Neuronal stem cell (in vitro differentiated cells): ENCODE results near the gene FBXW7.
A peak's percentile ranks its signal among the peaks of the same experiment; 100 is the strongest.

ENCODE experiments used
- DNase-seq: peaks from one replicate; pipeline ENCODE4 v3.0.0-alpha.2; 2013; ENCODE audit warnings: low spot score
- H2AFZ ChIP-seq: one replicate; pipeline ENCODE4 v1.6.1; 2013; ENCODE audit warnings: mild to moderate bottlenecking, low read length, inconsistent platforms
- H2AK5ac ChIP-seq: 2 replicates; pipeline ENCODE4 v1.6.1; 2013; ENCODE audit warnings: low read depth, mild to moderate bottlenecking, inconsistent platforms, low read length, moderate library complexity, mixed read lengths
- H2BK120ac ChIP-seq: 2 replicates; pipeline ENCODE4 v1.6.1; 2013; ENCODE audit warnings: low read depth, mild to moderate bottlenecking, inconsistent platforms, low read length, moderate library complexity, mixed read lengths
- H2BK12ac ChIP-seq: one replicate; pipeline ENCODE4 v1.6.1; 2013; ENCODE audit warnings: low read length, inconsistent platforms
- H2BK15ac ChIP-seq: 2 replicates; pipeline ENCODE4 v1.6.1; 2013; ENCODE audit warnings: mild to moderate bottlenecking, low read length, inconsistent platforms, mixed read lengths
- H2BK5ac ChIP-seq: one replicate; pipeline ENCODE4 v1.6.1; 2013; ENCODE audit warnings: inconsistent platforms, mild to moderate bottlenecking, low read length, moderate library complexity
- H3K14ac ChIP-seq: one replicate; pipeline ENCODE4 v1.6.1; 2013; ENCODE audit warnings: low read length, inconsistent platforms
- H3K18ac ChIP-seq: 2 replicates; pipeline ENCODE4 v1.6.1; 2013; ENCODE audit warnings: low read length, inconsistent platforms
- H3K23ac ChIP-seq: 2 replicates; pipeline ENCODE4 v1.6.1; 2013; ENCODE audit warnings: low read depth, mild to moderate bottlenecking, mixed read lengths, low read length, inconsistent platforms; ENCODE audit not compliant: poor library complexity
- H3K27ac ChIP-seq: replicated peaks from 3 replicates; pipeline ENCODE4 v1.5.1; 2013; ENCODE audit warnings: low read length, inconsistent platforms
- H3K27me3 ChIP-seq, 3 experiments: 2 replicates each; pipeline ENCODE4 v1.6.1; 2013; ENCODE audit warnings: low read length in 3 of 3, mild to moderate bottlenecking in 2 of 3, inconsistent platforms in 1 of 3, low read depth in 1 of 3, mixed read lengths in 1 of 3, moderate library complexity in 1 of 3; ENCODE audit not compliant: control insufficient read depth in 3 of 3, insufficient read depth in 3 of 3
- H3K36me3 ChIP-seq, 2 donors: replicated peaks in 1 of 2; 2 replicates each; pipeline ENCODE4 v1.6.1; 2013; ENCODE audit warnings: low read length in 2 of 2; ENCODE audit not compliant: control insufficient read depth in 2 of 2, insufficient read depth in 2 of 2
- H3K4ac ChIP-seq: 2 replicates; pipeline ENCODE4 v1.6.1; 2013; ENCODE audit warnings: inconsistent platforms, mild to moderate bottlenecking, low read length, moderate library complexity
- H3K4me1 ChIP-seq, 2 donors: 1 replicate in 1 of 2; 2 replicates in 1 of 2; pipeline ENCODE4 v1.6.1; 2013; ENCODE audit warnings: low read length in 2 of 2, low read depth in 1 of 2; ENCODE audit not compliant: control insufficient read depth in 2 of 2, insufficient read depth in 1 of 2
- H3K4me2 ChIP-seq: one replicate; pipeline ENCODE4 v1.6.1; 2013; ENCODE audit warnings: mild to moderate bottlenecking, low read length, inconsistent platforms; ENCODE audit not compliant: insufficient read depth, poor library complexity, severe bottlenecking
- H3K4me3 ChIP-seq, 2 donors: 2 replicates each; pipeline ENCODE4 v1.5.1; 2013; ENCODE audit warnings: low read length in 2 of 2, mild to moderate bottlenecking in 2 of 2, inconsistent platforms in 1 of 2, moderate library complexity in 1 of 2
- H3K79me1 ChIP-seq: one replicate; pipeline ENCODE4 v1.6.1; 2013; ENCODE audit warnings: low read depth, mild to moderate bottlenecking, inconsistent platforms, low read length, moderate library complexity
- H3K9ac ChIP-seq: one replicate; pipeline ENCODE4 v1.6.1; 2013; ENCODE audit warnings: mild to moderate bottlenecking, low read depth, low read length, inconsistent platforms; ENCODE audit not compliant: poor library complexity
- H3K9me3 ChIP-seq, 2 donors: replicated peaks in 1 of 2; 2 replicates each; pipeline versions ENCODE3 to v1.6.1; 2013; ENCODE audit warnings: low read length in 2 of 2, mild to moderate bottlenecking in 2 of 2, inconsistent platforms in 1 of 2, low read depth in 1 of 2, mixed read lengths in 1 of 2, moderate library complexity in 1 of 2; ENCODE audit not compliant: control insufficient read depth in 2 of 2, insufficient read depth in 1 of 2
- H4K8ac ChIP-seq: one replicate; pipeline ENCODE4 v1.6.1; 2013; ENCODE audit warnings: low read depth, mild to moderate bottlenecking, inconsistent platforms, low read length, moderate library complexity
- H4K91ac ChIP-seq: one replicate; pipeline ENCODE4 v1.6.1; 2013; ENCODE audit warnings: low read length, low read depth, mild to moderate bottlenecking, inconsistent platforms; ENCODE audit not compliant: poor library complexity
- WGBS, 2 donors: extraction: QIAGEN DNeasy Blood & Tissue Kit; methylation state at CpG; one replicate each; pipeline ENCODE4 v1.1.7; 2013; ENCODE audit warnings: missing lambda C conversion rate in 2 of 2, mixed read lengths in 1 of 2; ENCODE audit not compliant: insufficient read length in 2 of 2, insufficient replicate concordance in 1 of 2; ENCODE audit errors: extremely low coverage in 2 of 2; 5-methylcytosine and 5-hydroxymethylcytosine counted together

The FBXW7 gene

DNA sequence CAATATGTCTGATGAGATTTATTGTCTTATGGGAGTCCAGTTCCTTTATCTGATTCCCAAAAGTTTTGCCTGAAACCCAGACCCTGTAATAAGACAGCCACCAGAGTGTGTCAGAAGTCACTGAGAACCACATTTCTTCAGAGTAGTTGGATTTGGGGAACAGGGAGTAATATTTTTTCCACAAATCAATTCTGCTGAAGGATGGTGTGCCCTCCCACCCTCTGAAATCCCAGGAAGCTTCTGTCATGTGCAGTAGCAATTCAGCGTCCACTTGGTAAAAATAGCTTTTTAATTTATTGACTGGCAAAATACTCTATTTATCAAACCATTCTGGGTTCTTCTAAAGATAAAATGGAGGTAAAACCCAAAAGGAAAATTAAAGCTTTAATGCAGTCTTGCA lies 229.4 kb downstream of the FBXW7 start:
- no peak overlapping the region for H3K27ac ChIP-seq
- no peak overlapping the region for H3K18ac ChIP-seq
- H2AFZ ChIP-seq: no peak overlapping the region
- H2BK120ac ChIP-seq: no peak overlapping the region
- no peaks in the 10 kb centered on the region for H3K9me3 ChIP-seq
- no peak overlapping the region for H2BK15ac ChIP-seq
- H4K91ac ChIP-seq: no peak overlapping the region
- H3K23ac ChIP-seq: no peak overlapping the region
- H3K4ac ChIP-seq: no peak overlapping the region
- H3K79me1 ChIP-seq: no peaks in the 10 kb centered on the region
- peaks cover 0 to 28% (median 0%) of the 10 kb centered on the region in 3 experiments for H3K27me3 ChIP-seq
- no peaks in the 10 kb centered on the region for H3K4me1 ChIP-seq
- H3K14ac ChIP-seq: no peak overlapping the region
- no peaks in the 10 kb centered on the region for H3K36me3 ChIP-seq
- H3K9ac ChIP-seq: no peak overlapping the region
- DNase-seq: no peak
- no CpG with 5 or more reads among the region's 1 CpG for WGBS, 2 donors
- H3K4me2 ChIP-seq: no peak overlapping the region
- no peak overlapping the region for H2AK5ac ChIP-seq
- H3K4me3 ChIP-seq: no peak overlapping the region
- no peak overlapping the region for H4K8ac ChIP-seq
- no peak overlapping the region for H2BK5ac ChIP-seq
- no peak overlapping the region for H2BK12ac ChIP-seq

DNA sequence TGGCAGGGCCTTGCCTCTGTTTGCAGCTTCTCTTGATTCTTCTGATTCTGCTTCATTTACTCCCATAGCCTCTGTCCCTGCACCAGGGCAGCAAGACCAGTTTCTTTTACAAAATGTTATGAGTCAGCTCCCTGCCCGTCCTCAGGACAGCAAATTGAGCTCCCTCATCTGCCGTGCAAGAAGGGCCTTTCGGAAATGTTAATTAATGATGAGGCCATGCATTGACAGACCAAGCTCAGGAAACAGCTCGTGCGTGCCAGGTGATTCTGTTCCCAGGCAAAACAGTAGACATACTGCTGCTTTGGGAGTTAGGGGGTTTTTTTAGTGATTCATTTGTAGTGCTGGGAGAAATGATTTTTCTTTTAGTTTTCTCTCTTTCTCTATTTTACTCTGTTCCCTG lies 231.7 kb downstream of the FBXW7 start:
- Histone ChIP-seq H3K9ac (no peak overlapping the region), H3K4me1 (no peaks in the 10 kb centered on the region), H3K14ac (no peak overlapping the region), H3K4me2 (no peak overlapping the region), H3K36me3 (no peaks in the 10 kb centered on the region), H2BK120ac (no peak overlapping the region), H3K79me1 (no peaks in the 10 kb centered on the region), H3K4ac (no peak overlapping the region), H3K9me3 (no peaks in the 10 kb centered on the region), H3K23ac (no peak overlapping the region), H2BK15ac (no peak overlapping the region), H3K27me3 (peaks cover 0 to 32% (median 0%) of the 10 kb centered on the region in 3 experiments), H3K27ac (no peak overlapping the region), H2AK5ac (no peak overlapping the region), H3K4me3 (no peak overlapping the region), H2BK5ac (no peak overlapping the region), H3K18ac (no peak overlapping the region), H2BK12ac (no peak overlapping the region), H4K91ac (no peak overlapping the region), H4K8ac (no peak overlapping the region), H2AFZ (peak overlapping the region; percentile 36)
- no peak for DNase-seq
- WGBS, 2 donors: no CpG with 5 or more reads among the region's 5 CpGs

- H2AK5ac ChIP-seq: no peak overlapping the region
Observed at GRCh38 chr4:152301381-152301780, 234.5 kb downstream of the FBXW7 start.

GRCh38 chr4:152299553-152299952 lies 236.3 kb downstream of the FBXW7 start:
- WGBS, 2 donors: no CpG with 5 or more reads among the region's 3 CpGs
- H4K91ac ChIP-seq: no peak overlapping the region
- no peak overlapping the region for H3K4me3 ChIP-seq
- no peak overlapping the region for H4K8ac ChIP-seq
- H3K27me3 ChIP-seq: peaks cover 0 to 19% (median 0%) of the 10 kb centered on the region in 3 experiments
- no peak overlapping the region for H2BK5ac ChIP-seq
- H2BK15ac ChIP-seq: no peak overlapping the region
- no peak overlapping the region for H2AFZ ChIP-seq
- no peak overlapping the region for H3K9ac ChIP-seq
- H3K18ac ChIP-seq: no peak overlapping the region
- no peak overlapping the region for H3K14ac ChIP-seq
- H3K23ac ChIP-seq: no peak overlapping the region
- no peak overlapping the region for H2BK12ac ChIP-seq
- DNase-seq: no peak
- no peaks in the 10 kb centered on the region for H3K9me3 ChIP-seq
- H2BK120ac ChIP-seq: no peak overlapping the region
- H2AK5ac ChIP-seq: no peak overlapping the region
- H3K79me1 ChIP-seq: no peaks in the 10 kb centered on the region
- H3K4me2 ChIP-seq: no peak overlapping the region
- no peak overlapping the region for H3K4ac ChIP-seq
- no peaks in the 10 kb centered on the region for H3K36me3 ChIP-seq
- no peaks in the 10 kb centered on the region for H3K4me1 ChIP-seq
- no peak overlapping the region for H3K27ac ChIP-seq

More at GRCh38 chr4:152301381-152301780, 234.5 kb downstream of the FBXW7 start:
- H3K4me3 ChIP-seq: no peak overlapping the region
- H3K4ac ChIP-seq: no peak overlapping the region
- no peak overlapping the region for H3K27ac ChIP-seq
- no CpG with 5 or more reads among the region's 6 CpGs for WGBS, 2 donors
- H3K4me1 ChIP-seq: no peaks in the 10 kb centered on the region
- H3K14ac ChIP-seq: no peak overlapping the region
- peaks cover 0 to 26% (median 0%) of the 10 kb centered on the region in 3 experiments for H3K27me3 ChIP-seq
- no peak overlapping the region for H2BK5ac ChIP-seq
- H3K79me1 ChIP-seq: no peaks in the 10 kb centered on the region
- DNase-seq: no peak
- H3K23ac ChIP-seq: no peak overlapping the region
- H2BK15ac ChIP-seq: no peak overlapping the region
- no peak overlapping the region for H3K4me2 ChIP-seq
- no peaks in the 10 kb centered on the region for H3K36me3 ChIP-seq
- no peak overlapping the region for H2BK12ac ChIP-seq
- no peak overlapping the region for H2BK120ac ChIP-seq
- H4K91ac ChIP-seq: no peak overlapping the region
- H2AFZ ChIP-seq: no peak overlapping the region
- H3K9me3 ChIP-seq: no peaks in the 10 kb centered on the region
- H3K9ac ChIP-seq: no peak overlapping the region
- no peak overlapping the region for H4K8ac ChIP-seq
- no peak overlapping the region for H3K18ac ChIP-seq
